ENCODE measurements around the gene TYROBP.

Gene TYROBP

DNA sequence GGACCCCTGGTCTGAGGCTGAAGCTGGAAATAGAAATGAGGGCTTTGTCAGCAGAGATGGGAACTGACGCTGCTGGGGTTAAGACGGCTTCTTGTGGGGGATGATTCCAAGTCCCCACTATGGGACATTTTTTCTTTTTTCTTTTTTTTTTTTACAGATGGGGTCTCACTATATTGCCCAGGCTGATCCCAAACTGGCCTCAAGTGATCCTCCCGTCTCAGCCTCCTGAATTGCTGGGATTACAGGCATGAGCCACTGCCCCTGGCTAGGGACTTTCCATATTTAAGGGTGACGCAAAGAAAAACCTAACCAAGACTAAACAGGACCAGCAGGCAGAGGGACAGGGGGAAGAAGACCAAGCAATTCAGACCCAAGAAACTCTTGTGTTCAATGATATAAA, 38.1 kb upstream of the TYROBP start:
- Histone ChIP-seq H3K4me2 (ENCODE audit: low read depth, low read length) (no peak overlapping the region), H3K27ac (ENCODE audit: low read length) (no peak overlapping the region), H3F3A (ENCODE audit: insufficient read depth, low read length) (no peaks in the 10 kb centered on the region), H3K4me1 (ENCODE audit: low read length) (no peaks in the 10 kb centered on the region), H3K27me3 (replicated peaks; ENCODE audit: insufficient read depth, low read length) (peaks cover 22% of the 10 kb centered on the region), H3K9me3 (replicated peaks; ENCODE audit: insufficient read depth, low read length) (no peaks in the 10 kb centered on the region), H2AFZ (ENCODE audit: low read length) (no peak overlapping the region), H3K36me3 (replicated peaks; ENCODE audit: insufficient read depth, low read length) (no peaks in the 10 kb centered on the region), H4K20me1 (ENCODE audit: insufficient read depth, low read length) (no peaks in the 10 kb centered on the region), H3K79me2 (ENCODE audit: low read length) (no peaks in the 10 kb centered on the region), H3K9ac (ENCODE audit: low read length) (no peak overlapping the region), H3K4me3 (ENCODE audit: low read length) (no peak overlapping the region), H3K9me2 (replicated peaks; ENCODE audit: insufficient read depth, low read length) (no peaks in the 10 kb centered on the region)
- TF ChIP-seq EZH2 (optimal IDR thresholded peaks at IDR 0.05; ENCODE audit: low read depth, low read length) (no peak), EZH2phosphoT487 (IDR thresholded peaks at IDR 0.05; ENCODE audit: low read length) (no peak)
- TF ChIP-seq, protein P1, sequence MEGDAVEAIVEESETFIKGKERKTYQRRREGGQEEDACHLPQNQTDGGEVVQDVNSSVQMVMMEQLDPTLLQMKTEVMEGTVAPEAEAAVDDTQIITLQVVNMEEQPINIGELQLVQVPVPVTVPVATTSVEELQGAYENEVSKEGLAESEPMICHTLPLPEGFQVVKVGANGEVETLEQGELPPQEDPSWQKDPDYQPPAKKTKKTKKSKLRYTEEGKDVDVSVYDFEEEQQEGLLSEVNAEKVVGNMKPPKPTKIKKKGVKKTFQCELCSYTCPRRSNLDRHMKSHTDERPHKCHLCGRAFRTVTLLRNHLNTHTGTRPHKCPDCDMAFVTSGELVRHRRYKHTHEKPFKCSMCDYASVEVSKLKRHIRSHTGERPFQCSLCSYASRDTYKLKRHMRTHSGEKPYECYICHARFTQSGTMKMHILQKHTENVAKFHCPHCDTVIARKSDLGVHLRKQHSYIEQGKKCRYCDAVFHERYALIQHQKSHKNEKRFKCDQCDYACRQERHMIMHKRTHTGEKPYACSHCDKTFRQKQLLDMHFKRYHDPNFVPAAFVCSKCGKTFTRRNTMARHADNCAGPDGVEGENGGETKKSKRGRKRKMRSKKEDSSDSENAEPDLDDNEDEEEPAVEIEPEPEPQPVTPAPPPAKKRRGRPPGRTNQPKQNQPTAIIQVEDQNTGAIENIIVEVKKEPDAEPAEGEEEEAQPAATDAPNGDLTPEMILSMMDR (IDR thresholded peaks at IDR 0.05; ENCODE audit: low read length), result no peak
- DNase-seq, result no peak

DNA sequence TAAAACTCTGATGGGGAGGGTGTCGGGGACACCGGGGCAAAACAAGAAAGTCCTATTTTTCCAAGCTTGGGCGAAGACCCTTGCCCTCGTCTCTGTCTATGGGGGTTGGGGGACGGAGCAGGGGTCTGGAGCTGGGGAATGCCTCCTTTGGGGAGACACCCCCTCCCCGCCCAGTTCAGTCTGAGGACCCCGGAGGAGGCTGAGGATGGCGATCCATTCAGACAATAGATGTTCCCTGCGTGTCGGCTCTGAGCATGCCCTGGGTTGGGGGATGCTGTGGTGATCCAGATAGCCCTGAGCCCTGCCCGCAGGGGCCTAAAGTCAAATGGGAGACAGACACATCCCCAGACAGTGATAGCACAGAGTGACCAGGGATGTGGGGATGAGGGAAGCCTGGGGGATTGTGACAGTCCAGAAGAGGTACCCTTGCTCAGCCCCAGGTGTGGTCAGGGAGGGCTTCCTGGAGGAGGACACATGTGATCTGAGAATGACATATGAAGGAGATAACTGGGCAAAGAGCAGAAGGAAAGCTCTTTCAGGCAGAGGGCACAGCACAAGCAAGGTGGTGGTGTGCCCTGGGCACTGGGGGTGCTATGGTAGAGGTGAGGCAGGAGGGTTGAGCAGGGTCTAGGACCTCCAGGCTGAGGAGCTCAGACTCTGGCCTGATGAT, 37.2 kb upstream of the TYROBP start:
- no peak for DNase-seq
- Histone ChIP-seq H3K4me2 (ENCODE audit: low read depth, low read length) (no peak overlapping the region), H4K20me1 (ENCODE audit: insufficient read depth, low read length) (no peaks in the 10 kb centered on the region), H3K27ac (ENCODE audit: low read length) (no peak overlapping the region), H3K4me1 (ENCODE audit: low read length) (no peaks in the 10 kb centered on the region), H3K9me3 (replicated peaks; ENCODE audit: insufficient read depth, low read length) (no peaks in the 10 kb centered on the region), H3K36me3 (replicated peaks; ENCODE audit: insufficient read depth, low read length) (no peaks in the 10 kb centered on the region), H3K9ac (ENCODE audit: low read length) (no peak overlapping the region), H3K4me3 (ENCODE audit: low read length) (no peak overlapping the region), H2AFZ (ENCODE audit: low read length) (no peak overlapping the region), H3F3A (ENCODE audit: insufficient read depth, low read length) (no peaks in the 10 kb centered on the region), H3K9me2 (replicated peaks; ENCODE audit: insufficient read depth, low read length) (no peaks in the 10 kb centered on the region), H3K79me2 (ENCODE audit: low read length) (no peaks in the 10 kb centered on the region), H3K27me3 (replicated peaks; ENCODE audit: insufficient read depth, low read length) (peaks cover 14% of the 10 kb centered on the region)
- no peak for TF ChIP-seq EZH2 (optimal IDR thresholded peaks at IDR 0.05; ENCODE audit: low read depth, low read length)
- TF ChIP-seq EZH2phosphoT487 (IDR thresholded peaks at IDR 0.05; ENCODE audit: low read length), result no peak
- TF ChIP-seq, protein P1 (IDR thresholded peaks at IDR 0.05; ENCODE audit: low read length), result no peak

DNA sequence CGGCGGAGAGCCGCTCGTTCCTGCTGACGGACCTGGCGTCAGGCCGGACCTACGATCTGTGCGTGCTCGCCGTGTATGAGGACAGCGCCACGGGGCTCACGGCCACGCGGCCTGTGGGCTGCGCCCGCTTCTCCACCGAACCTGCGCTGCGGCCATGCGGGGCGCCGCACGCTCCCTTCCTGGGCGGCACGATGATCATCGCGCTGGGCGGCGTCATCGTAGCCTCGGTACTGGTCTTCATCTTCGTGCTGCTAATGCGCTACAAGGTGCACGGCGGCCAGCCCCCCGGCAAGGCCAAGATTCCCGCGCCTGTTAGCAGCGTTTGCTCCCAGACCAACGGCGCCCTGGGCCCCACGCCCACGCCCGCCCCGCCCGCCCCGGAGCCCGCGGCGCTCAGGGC, 36.5 kb upstream of the TYROBP start:
- H3K27ac ChIP-seq (ENCODE audit: low read length), result no peak overlapping the region
- H3K9ac ChIP-seq (ENCODE audit: low read length), result no peak overlapping the region
- no peaks in the 10 kb centered on the region for H3F3A ChIP-seq (ENCODE audit: insufficient read depth, low read length)
- no peak overlapping the region for H3K4me3 ChIP-seq (ENCODE audit: low read length)
- no peak for DNase-seq
- no peaks in the 10 kb centered on the region for H3K4me1 ChIP-seq (ENCODE audit: low read length)
- no peak overlapping the region for H2AFZ ChIP-seq (ENCODE audit: low read length)
- peaks cover 7% of the 10 kb centered on the region for H3K27me3 ChIP-seq (replicated peaks; ENCODE audit: insufficient read depth, low read length)
- no peak overlapping the region for H3K4me2 ChIP-seq (ENCODE audit: low read depth, low read length)
- H3K36me3 ChIP-seq (replicated peaks; ENCODE audit: insufficient read depth, low read length), result no peaks in the 10 kb centered on the region
- H4K20me1 ChIP-seq (ENCODE audit: insufficient read depth, low read length), result no peaks in the 10 kb centered on the region
- H3K9me3 ChIP-seq (replicated peaks; ENCODE audit: insufficient read depth, low read length), result no peaks in the 10 kb centered on the region
- no peaks in the 10 kb centered on the region for H3K79me2 ChIP-seq (ENCODE audit: low read length)
- TF ChIP-seq, protein P1 (IDR thresholded peaks at IDR 0.05; ENCODE audit: low read length), result no peak
- no peak for TF ChIP-seq EZH2 (optimal IDR thresholded peaks at IDR 0.05; ENCODE audit: low read depth, low read length)
- TF ChIP-seq EZH2phosphoT487 (IDR thresholded peaks at IDR 0.05; ENCODE audit: low read length), result no peak
- H3K9me2 ChIP-seq (replicated peaks; ENCODE audit: insufficient read depth, low read length), result no peaks in the 10 kb centered on the region

Data from MM.1S (cell line).